K562 (cell line): ENCODE data around the gene SGIP1. TPM values are rescaled to one million over a fixed set of nuclear protein-coding genes. Genes with fewer than 3 reads are reported as not detected.
"Not testable (repeated sequence)": the region's sequence is repeated elsewhere in the genome, so short reads cannot be mapped to it uniquely, and the experiment has no call there.

ENCODE experiments used
- ATAC-seq: fragments of 200-7000 bp; cut with Tn5 transposase; 3 replicates; pipeline ENCODE4 v1.9.1; 2020; ENCODE audit warnings: moderate library complexity
- BruUV-seq: library from RNA; stranded (reverse); fragments of 400-500 nt; replicated peaks from 2 replicates; lab custom pipeline; 2021; lab: Mats Ljungman, UMichigan
- CTCF ChIA-PET: fragments of 300-600 bp; formaldehyde crosslinking; extraction: SDS; loops from one replicate; lab custom pipeline; 2021; ENCODE audit warnings: low intra/inter-chr PET ratio; lab: Yijun Ruan, JAX
- POLR2A ChIA-PET: fragments of 300-600, 350-650 bp; sonication (Branson Sonifier 250); formaldehyde crosslinking; extraction: SDS; loops from one replicate; lab custom pipeline; 2021; ENCODE audit warnings: antibody characterized with exemption, inconsistent platforms; lab: Yijun Ruan, JAX
- DNase-seq, 4 experiments: peaks; one replicate each; pipeline versions ENCODE4 v3.0.0 to v3.0.0-alpha.2; 2011 to 2018; ENCODE audit warnings: low spot score in 3 of 4, mixed read lengths in 3 of 4; ENCODE audit errors: extremely low read depth in 1 of 4
- FAIRE-seq: peaks from 2 replicates; lab custom pipeline; 2011; peaks lifted over from hg19 to GRCh38; lab: Jason Lieb, UNC
- H2AFZ ChIP-seq: 2 replicates; pipeline ENCODE4 v1.6.0; 2011; ENCODE audit warnings: low read depth, low read length, control low read depth, inconsistent platforms
- H3K27ac ChIP-seq: fragments of 200-600 bp; 3 replicates; pipeline ENCODE4 v1.8.0; 2011; ENCODE audit warnings: low read depth, mild to moderate bottlenecking, control low read depth, inconsistent platforms, low read length, moderate library complexity, mixed read lengths; ENCODE audit errors: extremely low read depth
- H3K27me3 ChIP-seq, 2 experiments: fragments of 300-600 bp in 1 of 2; 2 replicates in 1 of 2; 3 replicates in 1 of 2; pipeline versions ENCODE4 v1.6.0 to v1.8.0; 2011; ENCODE audit warnings: inconsistent platforms in 2 of 2, low read length in 2 of 2, mild to moderate bottlenecking in 1 of 2, mixed read lengths in 1 of 2, moderate library complexity in 1 of 2; ENCODE audit not compliant: control insufficient read depth in 2 of 2, insufficient read depth in 2 of 2
- H3K36me3 ChIP-seq: fragments of 300-600 bp; 3 replicates; pipeline ENCODE4 v1.8.0; 2011; ENCODE audit warnings: mild to moderate bottlenecking, low read length, inconsistent platforms; ENCODE audit not compliant: control insufficient read depth, insufficient read depth
- H3K4me1 ChIP-seq, 2 experiments: fragments of 200-600 bp in 1 of 2; replicated peaks in 1 of 2; 2 replicates in 1 of 2; 3 replicates in 1 of 2; pipeline versions ENCODE4 v1.5.1 to v1.8.0; 2011; ENCODE audit warnings: inconsistent platforms in 2 of 2, low read length in 2 of 2, mild to moderate bottlenecking in 1 of 2, mixed read lengths in 1 of 2, moderate library complexity in 1 of 2; ENCODE audit not compliant: control insufficient read depth in 2 of 2, insufficient read depth in 2 of 2
- H3K4me2 ChIP-seq: 2 replicates; pipeline ENCODE4 v1.6.1; 2011; ENCODE audit warnings: low read length, control low read depth, inconsistent platforms, mixed read lengths; ENCODE audit not compliant: insufficient read depth
- H3K4me3 ChIP-seq: fragments of 200-600 bp; sonication (generic), shearing (Covaris generic); 2 replicates; pipeline ENCODE4 v1.5.1; 2016; ENCODE audit warnings: control low read depth, inconsistent platforms
- H3K79me2 ChIP-seq: fragments of 200-600 bp; 3 replicates; pipeline ENCODE4 v1.8.0; 2011; ENCODE audit warnings: low read length, inconsistent platforms; ENCODE audit not compliant: control insufficient read depth, insufficient read depth
- H3K9ac ChIP-seq, 2 experiments: 2 replicates each; pipeline versions ENCODE4 v1.6.0 to v1.6.1; 2011; ENCODE audit warnings: low read depth in 2 of 2, low read length in 2 of 2, control low read depth in 1 of 2, inconsistent platforms in 1 of 2, mild to moderate bottlenecking in 1 of 2, mixed read lengths in 1 of 2; ENCODE audit not compliant: insufficient read depth in 1 of 2
- H3K9me1 ChIP-seq: one replicate; pipeline ENCODE4 v1.6.0; 2011; ENCODE audit warnings: inconsistent platforms, mild to moderate bottlenecking, low read length, moderate library complexity; ENCODE audit not compliant: control insufficient read depth, insufficient read depth
- H3K9me3 ChIP-seq: replicated peaks from 2 replicates; pipeline ENCODE4 v1.5.1; 2011; ENCODE audit warnings: low read depth, low read length, inconsistent platforms; ENCODE audit not compliant: control insufficient read depth, insufficient read depth
- H4K20me1 ChIP-seq: replicated peaks from 2 replicates; pipeline ENCODE4 v1.6.1; 2011; ENCODE audit warnings: low read length, inconsistent platforms, mixed read lengths; ENCODE audit not compliant: control insufficient read depth, insufficient read depth
- ATF1 ChIP-seq, 2 experiments: fragments of 450-650 bp in 1 of 2; IDR thresholded peaks; 2 replicates each; pipeline ENCODE4 v1.6.1; 2016; ENCODE audit warnings: missing compliant biosample characterization in 1 of 2, missing genetic modification characterization in 1 of 2
- CBFA2T3 ChIP-seq: fragments of 450-650 bp; IDR thresholded peaks from 2 replicates; pipeline ENCODE4 v1.6.1; 2017
- CUX1 ChIP-seq: fragments of 200-800 bp; sonication (Bioruptor generic); IDR thresholded peaks from 2 replicates; pipeline ENCODE4 v1.6.1; 2016; ENCODE audit warnings: missing genetic modification characterization, missing compliant biosample characterization
- FOXA1 ChIP-seq: fragments of 450-650 bp; IDR thresholded peaks from 2 replicates; pipeline ENCODE4 v1.6.1; 2016; ENCODE audit warnings: mild to moderate bottlenecking, borderline replicate concordance
- MCM2 ChIP-seq: fragments of 450-650 bp; IDR thresholded peaks from 2 replicates; pipeline ENCODE4 v1.6.1; 2017; ENCODE audit warnings: low read depth, mild to moderate bottlenecking
- ZKSCAN8 ChIP-seq: fragments of 200-800 bp; sonication (Bioruptor generic); IDR thresholded peaks from 2 replicates; pipeline ENCODE4 v1.6.1; 2016; ENCODE audit warnings: missing genetic modification characterization, missing compliant biosample characterization
- ZNF146 ChIP-seq: IDR thresholded peaks from one replicate; pipeline ENCODE4 v1.6.1; 2018; ENCODE audit warnings: missing compliant biosample characterization; ENCODE audit not compliant: unreplicated experiment
- WGBS: fragments of 100-300 bp; shearing (Covaris generic); methylation state at CpG from one replicate; pipeline ENCODE4 v1.1.6; 2016; ENCODE audit warnings: low coverage, mixed read lengths; ENCODE audit not compliant: insufficient coverage; ENCODE audit errors: missing lambda C conversion rate; 5-methylcytosine and 5-hydroxymethylcytosine counted together
- in situ Hi-C: fragments of 300-500 bp; cut with MboI; formaldehyde crosslinking; loops from 4 replicates; pipeline ENCODE4 v1.15.0; 2018; ENCODE audit warnings: inconsistent platforms, mixed read lengths
- intact Hi-C: fragments of 100-400 bp; cut with micrococcal nuclease; formaldehyde crosslinking; loops from 2 replicates; pipeline ENCODE4 v1.14.2; 2022
- polyA plus RNA-seq, 8 experiments: library from polyadenylated mRNA; depleted of rRNA in 4 of 8; stranded (reverse) in 5 of 8; unstranded in 3 of 8; fragments of >200 nt; fragmentation: Nextera tagmentation in 2 of 8; fragmentation: Illumina TruSeq in 1 of 8; extraction: Ambion mirVana in 2 of 8; extraction: Trizol in 1 of 8; gene quantifications; 2 replicates each; pipeline versions ENCODE4 v1.2.1 to v1.2.3, GENCODE V29; 2011 to 2014; ENCODE audit warnings: inconsistent platforms in 1 of 8, missing spikeins in 1 of 8
- total RNA-seq, 7 experiments: library from RNA; depleted of rRNA in 6 of 7; stranded (reverse); fragments of >200 nt in 6 of 7; fragmentation: Illumina TruSeq in 2 of 7; extraction: Trizol in 2 of 7; gene quantifications; 2 replicates each; pipeline versions ENCODE4 v1.2.1 to v1.2.3, GENCODE V29; 2011 to 2021; ENCODE audit warnings: low replicate concordance in 1 of 7
- TF ChIP-seq, protein P1 (sequence below): sonication (generic); formaldehyde crosslinking; IDR thresholded peaks from 2 replicates; pipeline ENCODE4 v1.4.0; 2020; ENCODE audit warnings: mild to moderate bottlenecking, missing genetic modification reagents

Gene SGIP1
- total and polyA plus RNA-seq, 9 of the 15 experiments (the other 6 are each of a cell fraction or from before 2014, with no cell fraction given), result 0.07 to 0.35 TPM; not detected in 7

GRCh38 chr1:66728716-66729115 lies 194.8 kb downstream of the SGIP1 start:
- intact Hi-C loops, result loop anchor here (5.0 to 10.0 kb wide), 2 partner anchors 224 to 476 kb away; no protein-coding TSS in a partner anchor

DNA sequence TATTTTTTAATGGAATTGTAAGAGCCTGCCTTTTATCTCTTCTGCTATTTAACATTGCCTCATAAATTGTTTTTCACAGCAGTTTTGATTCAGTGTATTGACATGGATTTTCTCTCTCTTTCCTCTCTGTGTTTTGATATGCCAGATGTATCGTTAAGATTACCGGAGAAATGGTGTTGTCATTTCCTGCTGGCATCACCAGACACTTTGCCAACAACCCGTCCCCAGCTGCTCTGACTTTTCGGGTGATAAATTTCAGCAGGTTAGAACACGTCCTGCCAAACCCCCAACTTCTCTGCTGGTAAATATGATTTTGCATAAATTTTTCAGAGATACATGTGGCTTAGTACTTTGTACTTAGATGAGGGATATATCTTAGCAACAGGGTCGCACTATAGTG lies 195.2 kb downstream of the SGIP1 start:
- no peak for FAIRE-seq
- 7% methylated on average over 6 of the region's 6 CpGs for WGBS

More at GRCh38 chr1:66728716-66729115, 194.8 kb downstream of the SGIP1 start:
- H3K9me3 ChIP-seq, FAIRE-seq, H3K36me3 ChIP-seq, H3K79me2 ChIP-seq, H3K4me3 ChIP-seq, H3K4me2 ChIP-seq, H4K20me1 ChIP-seq, POLR2A ChIA-PET, H3K27ac ChIP-seq, H2AFZ ChIP-seq, CTCF ChIA-PET, BruUV-seq, in situ Hi-C loops, H3K9me1 ChIP-seq, ATAC-seq, H3K4me1 ChIP-seq, H3K27me3 ChIP-seq, H3K9ac ChIP-seq, DNase-seq: not testable (repeated sequence)
- TF ChIP-seq ZNF146, result peak; percentile 42

More for the DNA sequence above, 195.2 kb downstream of the SGIP1 start:
- Histone ChIP-seq H4K20me1 (no peaks in the 10 kb centered on the region), H3K4me1 (no peaks in the 10 kb centered on the region), H3K9me1 (no peaks in the 10 kb centered on the region), H3K27me3 (no peaks in the 10 kb centered on the region), H3K27ac (no peak overlapping the region), H3K79me2 (no peaks in the 10 kb centered on the region), H3K9me3 (no peaks in the 10 kb centered on the region), H3K4me3 (no peak overlapping the region), H2AFZ (no peak overlapping the region), H3K4me2 (no peak overlapping the region), H3K36me3 (no peaks in the 10 kb centered on the region), H3K9ac (no peak overlapping the region)
- DNase-seq (no peak), ATAC-seq (no peak)
- TF ChIP-seq ZKSCAN8, result no peak
- TF ChIP-seq, protein P1, sequence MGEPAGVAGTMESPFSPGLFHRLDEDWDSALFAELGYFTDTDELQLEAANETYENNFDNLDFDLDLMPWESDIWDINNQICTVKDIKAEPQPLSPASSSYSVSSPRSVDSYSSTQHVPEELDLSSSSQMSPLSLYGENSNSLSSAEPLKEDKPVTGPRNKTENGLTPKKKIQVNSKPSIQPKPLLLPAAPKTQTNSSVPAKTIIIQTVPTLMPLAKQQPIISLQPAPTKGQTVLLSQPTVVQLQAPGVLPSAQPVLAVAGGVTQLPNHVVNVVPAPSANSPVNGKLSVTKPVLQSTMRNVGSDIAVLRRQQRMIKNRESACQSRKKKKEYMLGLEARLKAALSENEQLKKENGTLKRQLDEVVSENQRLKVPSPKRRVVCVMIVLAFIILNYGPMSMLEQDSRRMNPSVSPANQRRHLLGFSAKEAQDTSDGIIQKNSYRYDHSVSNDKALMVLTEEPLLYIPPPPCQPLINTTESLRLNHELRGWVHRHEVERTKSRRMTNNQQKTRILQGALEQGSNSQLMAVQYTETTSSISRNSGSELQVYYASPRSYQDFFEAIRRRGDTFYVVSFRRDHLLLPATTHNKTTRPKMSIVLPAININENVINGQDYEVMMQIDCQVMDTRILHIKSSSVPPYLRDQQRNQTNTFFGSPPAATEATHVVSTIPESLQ (CRISPR knock-in tag), result no peak
- no peak for TF ChIP-seq FOXA1
- no peak for TF ChIP-seq ATF1 (CRISPR knock-in tag; IDR thresholded peaks at IDR 0.05)
- no peak for TF ChIP-seq ATF1 (tag; IDR thresholded peaks at IDR 0.05)
- no peak for TF ChIP-seq MCM2
- TF ChIP-seq CUX1, result no peak
- peak; percentile 12; the same call in 1 of the 2 replicates for TF ChIP-seq CBFA2T3
- CTCF ChIA-PET, result no interaction called here
- in situ Hi-C loops, result no loop called here
- intact Hi-C loops, result loop anchor here (5.0 to 10.0 kb wide), 2 partner anchors 224 to 477 kb away; no protein-coding TSS in a partner anchor
- POLR2A ChIA-PET, result no interaction called here
- no TSS peak for BruUV-seq
